Measurements from ENCODE around the gene NT5C1A. TPM values are rescaled to one million over a fixed set of nuclear protein-coding genes. Genes with fewer than 3 reads are reported as not detected.

The NT5C1A gene
- total RNA-seq, 2 donors from 2014 or later: 2.3 to 3.1 TPM

DNA sequence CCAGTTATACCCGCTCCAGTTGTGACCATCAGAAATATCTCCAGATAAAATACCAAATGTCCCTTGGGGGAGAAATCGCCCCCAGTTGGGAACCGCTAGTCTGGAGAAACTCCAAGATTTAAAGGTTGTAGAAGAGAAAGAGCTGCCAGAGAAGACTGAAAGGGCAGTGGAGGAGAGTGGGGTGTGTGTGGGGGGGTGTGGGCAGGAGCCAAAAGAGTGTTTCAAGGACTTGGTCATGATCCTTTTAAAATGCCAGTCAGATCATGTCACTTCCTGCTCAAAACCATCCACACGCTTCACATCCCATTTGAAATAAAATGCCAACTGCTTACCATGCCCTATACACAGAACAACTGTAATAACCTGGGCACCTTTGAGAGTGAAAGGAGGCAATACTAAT is 29.1 kb downstream of the NT5C1A start:
- H3K27me3 ChIP-seq: no peaks in the 10 kb centered on the region
- no peak overlapping the region for H3K27ac ChIP-seq
- intact Hi-C loops (cut with DNase I): no loop called here
- H3K36me3 ChIP-seq (replicated peaks in 1 of 2; ENCODE audit: insufficient read depth in 1 of 2, low read depth in 2 of 2): no peaks in the 10 kb centered on the region
- no peak for TF ChIP-seq POLR2A (IDR thresholded peaks at IDR 0.05)
- TF ChIP-seq, protein P1, sequence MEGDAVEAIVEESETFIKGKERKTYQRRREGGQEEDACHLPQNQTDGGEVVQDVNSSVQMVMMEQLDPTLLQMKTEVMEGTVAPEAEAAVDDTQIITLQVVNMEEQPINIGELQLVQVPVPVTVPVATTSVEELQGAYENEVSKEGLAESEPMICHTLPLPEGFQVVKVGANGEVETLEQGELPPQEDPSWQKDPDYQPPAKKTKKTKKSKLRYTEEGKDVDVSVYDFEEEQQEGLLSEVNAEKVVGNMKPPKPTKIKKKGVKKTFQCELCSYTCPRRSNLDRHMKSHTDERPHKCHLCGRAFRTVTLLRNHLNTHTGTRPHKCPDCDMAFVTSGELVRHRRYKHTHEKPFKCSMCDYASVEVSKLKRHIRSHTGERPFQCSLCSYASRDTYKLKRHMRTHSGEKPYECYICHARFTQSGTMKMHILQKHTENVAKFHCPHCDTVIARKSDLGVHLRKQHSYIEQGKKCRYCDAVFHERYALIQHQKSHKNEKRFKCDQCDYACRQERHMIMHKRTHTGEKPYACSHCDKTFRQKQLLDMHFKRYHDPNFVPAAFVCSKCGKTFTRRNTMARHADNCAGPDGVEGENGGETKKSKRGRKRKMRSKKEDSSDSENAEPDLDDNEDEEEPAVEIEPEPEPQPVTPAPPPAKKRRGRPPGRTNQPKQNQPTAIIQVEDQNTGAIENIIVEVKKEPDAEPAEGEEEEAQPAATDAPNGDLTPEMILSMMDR (IDR thresholded peaks at IDR 0.05): no peak
- peaks cover 56% of the 10 kb centered on the region for H3K4me1 ChIP-seq
- WGBS, 2 donors: 61 to 71% methylated on average over 4 of the region's 4 CpGs
- no peak overlapping the region for H3K4me3 ChIP-seq
- ATAC-seq: no peak
- H3K9me3 ChIP-seq: no peaks in the 10 kb centered on the region
- DNase-seq: no peak

DNA sequence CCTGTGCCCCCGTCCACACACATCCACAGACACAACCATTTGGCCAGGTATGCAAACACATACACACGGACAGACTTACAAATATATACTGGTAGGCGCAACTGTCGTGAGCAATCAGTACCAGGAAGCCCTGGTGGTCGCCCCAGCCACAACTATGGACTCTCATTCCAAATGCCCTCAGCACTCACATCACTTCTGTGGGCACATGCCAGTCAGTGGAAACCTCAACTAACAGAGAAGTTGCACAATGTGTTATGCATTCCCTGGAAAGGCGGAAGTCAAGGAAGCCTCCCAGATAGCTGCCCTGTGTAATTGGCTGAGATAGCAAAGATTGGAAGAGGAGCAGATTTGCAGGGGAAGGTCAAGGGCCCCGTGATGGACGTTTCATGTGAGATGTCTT is 31.0 kb downstream of the NT5C1A start:
- peak overlapping the region in 3 of 4 donors; percentile 78 to 90 (median 90) for H3K27ac ChIP-seq
- no peak overlapping the region for H3K4me3 ChIP-seq
- no peak for ATAC-seq
- intact Hi-C loops (cut with DNase I): no loop called here
- peaks cover 58% of the 10 kb centered on the region for H3K4me1 ChIP-seq
- H3K9me3 ChIP-seq: no peaks in the 10 kb centered on the region
- no peak for DNase-seq
- 82 to 85% methylated on average over 5 to 8 of the region's 8 CpGs for WGBS, 2 donors
- no peak for TF ChIP-seq POLR2A (IDR thresholded peaks at IDR 0.05)
- no peaks in the 10 kb centered on the region for H3K36me3 ChIP-seq (replicated peaks in 1 of 2; ENCODE audit: insufficient read depth in 1 of 2, low read depth in 2 of 2)
- H3K27me3 ChIP-seq: no peaks in the 10 kb centered on the region

DNA sequence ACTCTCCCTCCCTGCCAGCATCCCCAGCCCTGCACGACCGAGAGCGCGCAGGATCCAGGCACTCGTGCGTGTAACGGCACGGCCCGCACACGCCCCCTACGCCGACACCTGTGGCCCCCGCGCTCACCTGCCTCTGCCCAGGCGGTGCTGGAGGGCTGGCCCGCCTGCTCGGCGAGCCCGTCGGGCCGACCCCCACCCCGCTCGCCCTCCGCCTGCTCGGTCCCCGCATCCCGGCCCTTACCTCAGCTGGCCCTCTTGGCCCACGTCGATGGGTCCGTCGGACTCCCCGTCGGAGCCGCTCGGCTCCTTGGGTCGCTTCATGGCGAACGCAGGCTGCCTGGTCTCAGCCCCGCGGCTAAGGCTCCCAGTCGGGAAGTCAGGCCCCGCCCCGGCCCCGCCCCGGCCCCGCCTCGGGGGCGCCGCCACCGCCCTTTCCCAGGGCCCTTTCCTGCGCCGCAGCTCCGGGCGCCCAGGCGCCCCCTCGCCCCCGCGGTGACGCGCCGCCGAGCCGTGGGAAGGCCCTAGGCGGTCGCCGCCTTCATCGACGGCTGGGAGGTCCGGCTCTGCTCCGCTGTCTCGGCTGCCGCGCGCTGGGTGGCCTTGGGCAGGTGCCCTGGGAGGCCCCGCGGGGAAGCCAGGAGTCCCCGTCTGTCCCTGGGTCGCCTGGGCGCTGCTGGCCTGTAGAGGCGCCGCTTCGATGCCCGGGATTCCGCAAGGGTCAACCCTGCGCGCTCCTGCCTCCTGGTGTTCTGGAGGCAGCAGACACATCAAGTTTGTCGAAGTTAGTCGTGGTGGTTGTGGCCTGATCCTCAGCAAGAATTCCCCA is 32.4 kb downstream of the NT5C1A start, which contains the start of gene HEYL:
TSS of gene HEYL (minus strand) at position 339 of the 826 bp plus-strand sequence. CDS start at position 321, 18 bp downstream.
- Histone ChIP-seq H3K27ac (peak within 1 kb of the TSS; percentile 78 to 90 (median 87)), H3K4me1 (peaks cover 58% of the 10 kb centered on the region), H3K27me3 (no peaks in the 10 kb centered on the region), H3K4me3 (peak within 1 kb of the TSS; percentile 59 to 75), H3K9me3 (no peaks in the 10 kb centered on the region), H3K36me3 (replicated peaks in 1 of 2; ENCODE audit: insufficient read depth in 1 of 2, low read depth in 2 of 2) (no peaks in the 10 kb centered on the region)
- intact Hi-C loops (cut with DNase I): no loop called here
- WGBS, 2 donors: 3 to 25% methylated on average over 22 to 59 of the region's 88 CpGs
- ATAC-seq: peak; percentile 85
- TF ChIP-seq, protein P1 (IDR thresholded peaks at IDR 0.05): peak; percentile 38 to 80 (median 77)
- TF ChIP-seq POLR2A (IDR thresholded peaks at IDR 0.05): peak; percentile 67 to 78 (median 76)
- peak; percentile 87 to 92 (median 92) for DNase-seq

DNA sequence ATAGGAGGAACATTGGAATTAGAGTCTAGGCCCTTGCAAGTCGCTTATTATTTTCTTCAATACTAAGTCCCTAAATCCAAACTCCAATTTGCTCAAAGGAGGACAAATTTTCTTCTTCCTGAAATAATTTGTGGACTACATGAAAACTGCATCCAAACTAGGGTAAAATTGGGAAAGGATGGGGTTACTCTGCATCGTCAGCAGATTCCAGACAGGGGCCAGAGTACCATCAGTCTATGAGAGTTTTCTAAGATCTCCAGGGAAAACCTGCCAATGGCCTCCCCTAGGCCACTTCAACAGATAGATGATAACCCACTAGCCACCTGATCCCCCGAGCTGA is 33.0 kb downstream of the NT5C1A start:
- no peak for TF ChIP-seq POLR2A (IDR thresholded peaks at IDR 0.05)
- TF ChIP-seq, protein P1 (IDR thresholded peaks at IDR 0.05): no peak
- ATAC-seq: peak; percentile 0
- H3K27ac ChIP-seq: peak overlapping the region; percentile 78 to 90 (median 87)
- 28 to 34% methylated on average over 2 to 3 of the region's 3 CpGs for WGBS, 2 donors
- intact Hi-C loops (cut with DNase I): no loop called here
- H3K36me3 ChIP-seq (replicated peaks in 1 of 2; ENCODE audit: insufficient read depth in 1 of 2, low read depth in 2 of 2): no peaks in the 10 kb centered on the region
- peak overlapping the region; percentile 59 to 75 for H3K4me3 ChIP-seq
- no peaks in the 10 kb centered on the region for H3K27me3 ChIP-seq
- no peaks in the 10 kb centered on the region for H3K9me3 ChIP-seq
- H3K4me1 ChIP-seq: peaks cover 58% of the 10 kb centered on the region
- no peak for DNase-seq

DNA sequence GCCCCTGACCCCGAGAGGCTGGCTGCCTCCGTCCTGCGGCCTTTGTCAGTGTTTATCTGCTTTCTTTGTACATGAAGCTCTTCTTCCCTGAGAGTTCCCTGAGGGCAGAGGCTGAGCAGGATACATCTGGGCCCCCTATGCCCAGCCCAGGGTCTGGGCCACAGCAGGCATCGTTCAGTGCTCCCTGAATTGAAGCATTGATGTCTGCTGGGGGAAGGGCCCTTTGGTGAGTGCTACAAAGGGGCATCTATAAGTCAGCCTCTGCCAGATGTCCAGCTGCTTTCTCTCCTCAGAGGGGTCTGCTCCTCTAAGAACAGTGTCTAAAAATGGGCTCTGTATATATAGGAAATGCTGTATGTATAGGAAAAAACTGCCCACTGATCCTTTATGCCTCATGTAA is 34.5 kb downstream of the NT5C1A start:
- peak overlapping the region in 1 of 2 donors; percentile 4 for H3K4me3 ChIP-seq
- peaks cover 67% of the 10 kb centered on the region for H3K4me1 ChIP-seq
- DNase-seq (no peak), ATAC-seq (no peak)
- intact Hi-C loops (cut with DNase I): no loop called here
- TF ChIP-seq, protein P1 (IDR thresholded peaks at IDR 0.05): no peak
- no peak for TF ChIP-seq POLR2A (IDR thresholded peaks at IDR 0.05)
- WGBS, 2 donors: 29 to 37% methylated on average over 3 to 4 of the region's 4 CpGs
- no peaks in the 10 kb centered on the region for H3K9me3 ChIP-seq
- H3K27me3 ChIP-seq: no peaks in the 10 kb centered on the region
- no peaks in the 10 kb centered on the region for H3K36me3 ChIP-seq (replicated peaks in 1 of 2; ENCODE audit: insufficient read depth in 1 of 2, low read depth in 2 of 2)
- peak overlapping the region; percentile 39 to 90 (median 87) for H3K27ac ChIP-seq
